Activated effector memory CD4-positive, alpha-beta T cell treated with anti-CD3 and anti-CD28 coated beads, Interleukin-2, amount 50 U/mL, for 16 hours (primary cell): ENCODE measurements around the gene LRFN3.
"Not testable (repeated sequence)": the region's sequence is repeated elsewhere in the genome, so short reads cannot be mapped to it uniquely, and the experiment has no call there.

ENCODE experiments used
- DNase-seq: peaks from one replicate; pipeline ENCODE4 v3.0.0-alpha.2; 2020

LRFN3 gene

DNA sequence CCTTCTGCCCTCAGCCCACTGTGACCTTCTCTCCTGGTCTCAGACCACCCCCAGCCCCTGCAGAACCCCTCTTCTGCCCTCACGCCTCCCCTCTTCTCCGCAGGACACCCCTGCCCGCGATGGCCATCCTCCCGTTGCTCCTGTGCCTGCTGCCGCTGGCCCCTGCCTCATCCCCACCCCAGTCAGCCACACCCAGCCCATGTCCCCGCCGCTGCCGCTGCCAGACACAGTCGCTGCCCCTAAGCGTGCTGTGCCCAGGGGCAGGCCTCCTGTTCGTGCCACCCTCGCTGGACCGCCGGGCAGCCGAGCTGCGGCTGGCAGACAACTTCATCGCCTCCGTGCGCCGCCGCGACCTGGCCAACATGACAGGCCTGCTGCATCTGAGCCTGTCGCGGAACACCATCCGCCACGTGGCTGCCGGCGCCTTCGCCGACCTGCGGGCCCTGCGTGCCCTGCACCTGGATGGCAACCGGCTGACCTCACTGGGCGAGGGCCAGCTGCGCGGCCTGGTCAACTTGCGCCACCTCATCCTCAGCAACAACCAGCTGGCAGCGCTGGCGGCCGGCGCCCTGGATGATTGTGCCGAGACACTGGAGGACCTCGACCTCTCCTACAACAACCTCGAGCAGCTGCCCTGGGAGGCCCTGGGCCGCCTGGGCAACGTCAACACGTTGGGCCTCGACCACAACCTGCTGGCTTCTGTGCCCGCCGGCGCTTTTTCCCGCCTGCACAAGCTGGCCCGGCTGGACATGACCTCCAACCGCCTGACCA lies 3.3 kb downstream of the LRFN3 start:
- no peak for DNase-seq

DNA sequence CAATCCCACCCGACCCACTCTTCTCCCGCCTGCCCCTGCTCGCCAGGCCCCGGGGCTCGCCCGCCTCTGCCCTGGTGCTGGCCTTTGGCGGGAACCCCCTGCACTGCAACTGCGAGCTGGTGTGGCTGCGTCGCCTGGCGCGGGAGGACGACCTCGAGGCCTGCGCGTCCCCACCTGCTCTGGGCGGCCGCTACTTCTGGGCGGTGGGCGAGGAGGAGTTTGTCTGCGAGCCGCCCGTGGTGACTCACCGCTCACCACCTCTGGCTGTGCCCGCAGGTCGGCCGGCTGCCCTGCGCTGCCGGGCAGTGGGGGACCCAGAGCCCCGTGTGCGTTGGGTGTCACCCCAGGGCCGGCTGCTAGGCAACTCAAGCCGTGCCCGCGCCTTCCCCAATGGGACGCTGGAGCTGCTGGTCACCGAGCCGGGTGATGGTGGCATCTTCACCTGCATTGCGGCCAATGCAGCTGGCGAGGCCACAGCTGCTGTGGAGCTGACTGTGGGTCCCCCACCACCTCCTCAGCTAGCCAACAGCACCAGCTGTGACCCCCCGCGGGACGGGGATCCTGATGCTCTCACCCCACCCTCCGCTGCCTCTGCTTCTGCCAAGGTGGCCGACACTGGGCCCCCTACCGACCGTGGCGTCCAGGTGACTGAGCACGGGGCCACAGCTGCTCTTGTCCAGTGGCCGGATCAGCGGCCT lies 4.1 kb downstream of the LRFN3 start:
- DNase-seq = no peak

GRCh38 chr19:35940839-35941238 lies 4.7 kb downstream of the LRFN3 start:
- no peak for DNase-seq

- DNase-seq = no peak
These were observed 6.1 kb downstream of the LRFN3 start for GRCh38 chr19:35942235-35942634.

- DNase-seq = no peak
These were observed 7.4 kb downstream of the LRFN3 start for GRCh38 chr19:35943321-35944301.

DNA sequence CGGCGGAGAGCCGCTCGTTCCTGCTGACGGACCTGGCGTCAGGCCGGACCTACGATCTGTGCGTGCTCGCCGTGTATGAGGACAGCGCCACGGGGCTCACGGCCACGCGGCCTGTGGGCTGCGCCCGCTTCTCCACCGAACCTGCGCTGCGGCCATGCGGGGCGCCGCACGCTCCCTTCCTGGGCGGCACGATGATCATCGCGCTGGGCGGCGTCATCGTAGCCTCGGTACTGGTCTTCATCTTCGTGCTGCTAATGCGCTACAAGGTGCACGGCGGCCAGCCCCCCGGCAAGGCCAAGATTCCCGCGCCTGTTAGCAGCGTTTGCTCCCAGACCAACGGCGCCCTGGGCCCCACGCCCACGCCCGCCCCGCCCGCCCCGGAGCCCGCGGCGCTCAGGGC lies 8.4 kb downstream of the LRFN3 start:
- DNase-seq = no peak

DNA sequence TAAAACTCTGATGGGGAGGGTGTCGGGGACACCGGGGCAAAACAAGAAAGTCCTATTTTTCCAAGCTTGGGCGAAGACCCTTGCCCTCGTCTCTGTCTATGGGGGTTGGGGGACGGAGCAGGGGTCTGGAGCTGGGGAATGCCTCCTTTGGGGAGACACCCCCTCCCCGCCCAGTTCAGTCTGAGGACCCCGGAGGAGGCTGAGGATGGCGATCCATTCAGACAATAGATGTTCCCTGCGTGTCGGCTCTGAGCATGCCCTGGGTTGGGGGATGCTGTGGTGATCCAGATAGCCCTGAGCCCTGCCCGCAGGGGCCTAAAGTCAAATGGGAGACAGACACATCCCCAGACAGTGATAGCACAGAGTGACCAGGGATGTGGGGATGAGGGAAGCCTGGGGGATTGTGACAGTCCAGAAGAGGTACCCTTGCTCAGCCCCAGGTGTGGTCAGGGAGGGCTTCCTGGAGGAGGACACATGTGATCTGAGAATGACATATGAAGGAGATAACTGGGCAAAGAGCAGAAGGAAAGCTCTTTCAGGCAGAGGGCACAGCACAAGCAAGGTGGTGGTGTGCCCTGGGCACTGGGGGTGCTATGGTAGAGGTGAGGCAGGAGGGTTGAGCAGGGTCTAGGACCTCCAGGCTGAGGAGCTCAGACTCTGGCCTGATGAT lies 9.1 kb downstream of the LRFN3 start:
- DNase-seq = no peak

DNA sequence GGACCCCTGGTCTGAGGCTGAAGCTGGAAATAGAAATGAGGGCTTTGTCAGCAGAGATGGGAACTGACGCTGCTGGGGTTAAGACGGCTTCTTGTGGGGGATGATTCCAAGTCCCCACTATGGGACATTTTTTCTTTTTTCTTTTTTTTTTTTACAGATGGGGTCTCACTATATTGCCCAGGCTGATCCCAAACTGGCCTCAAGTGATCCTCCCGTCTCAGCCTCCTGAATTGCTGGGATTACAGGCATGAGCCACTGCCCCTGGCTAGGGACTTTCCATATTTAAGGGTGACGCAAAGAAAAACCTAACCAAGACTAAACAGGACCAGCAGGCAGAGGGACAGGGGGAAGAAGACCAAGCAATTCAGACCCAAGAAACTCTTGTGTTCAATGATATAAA lies 10.0 kb downstream of the LRFN3 start:
- DNase-seq = no peak

DNA sequence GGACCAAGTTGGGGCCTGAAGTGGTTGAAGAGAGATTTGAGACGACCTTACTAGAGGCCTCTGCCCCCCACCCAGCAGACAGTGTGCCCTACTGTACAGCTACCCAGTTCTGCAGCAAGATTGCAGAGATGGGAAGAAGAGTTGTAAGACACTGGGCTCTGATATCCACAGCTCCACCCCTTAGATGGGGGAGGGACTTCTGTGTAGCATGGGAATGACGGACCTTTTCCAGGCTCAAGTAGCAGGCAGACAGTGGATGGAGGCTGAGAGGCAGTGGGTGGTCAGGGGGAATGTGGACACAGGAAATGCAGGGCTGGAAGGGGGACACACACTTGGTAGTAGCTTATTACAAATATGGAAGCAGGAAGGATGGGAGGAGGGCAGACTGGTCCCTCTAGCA lies 13.0 kb downstream of the LRFN3 start:
- DNase-seq = no peak

DNA sequence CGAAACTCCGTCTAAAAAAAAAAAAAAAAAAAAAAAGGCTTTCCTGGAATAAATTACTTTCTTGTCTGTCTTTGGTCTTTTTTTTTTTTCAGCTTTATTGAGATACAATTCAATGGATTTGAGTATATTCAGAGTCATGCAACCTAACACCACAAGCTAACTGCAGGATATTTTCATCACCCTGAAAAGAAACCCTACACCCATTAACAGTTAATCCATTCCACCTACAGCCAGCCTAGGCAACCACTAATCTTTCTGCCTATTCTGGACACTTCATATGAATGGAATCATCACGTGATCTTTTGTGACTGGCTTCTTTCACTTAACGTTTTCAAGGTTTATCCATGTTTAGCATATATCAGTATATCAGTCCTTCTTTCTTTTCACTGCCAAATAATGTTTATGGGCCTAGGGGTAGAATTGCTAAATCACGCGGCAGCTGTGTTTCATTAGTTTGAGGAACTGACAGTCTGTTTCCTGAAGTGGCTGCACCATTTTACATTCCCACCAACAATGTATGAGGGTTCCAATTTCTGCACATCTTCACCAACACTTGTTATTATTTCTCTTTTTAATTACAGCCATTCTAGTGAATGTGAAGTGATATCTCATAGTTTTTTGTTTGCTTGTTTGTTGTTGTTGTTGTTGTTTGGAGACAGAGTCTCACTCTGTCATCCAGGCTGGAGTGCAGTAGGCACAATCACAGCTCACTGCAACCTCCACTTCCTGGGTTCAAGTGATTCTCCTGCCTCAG lies 19.9 kb downstream of the LRFN3 start:
- DNase-seq = no peak

GRCh38 chr19:35957411-35957810 lies 21.2 kb downstream of the LRFN3 start:
- not testable (repeated sequence) for DNase-seq

- DNase-seq = no peak
These were observed 22.5 kb downstream of the LRFN3 start for GRCh38 chr19:35958660-35959039.

DNA sequence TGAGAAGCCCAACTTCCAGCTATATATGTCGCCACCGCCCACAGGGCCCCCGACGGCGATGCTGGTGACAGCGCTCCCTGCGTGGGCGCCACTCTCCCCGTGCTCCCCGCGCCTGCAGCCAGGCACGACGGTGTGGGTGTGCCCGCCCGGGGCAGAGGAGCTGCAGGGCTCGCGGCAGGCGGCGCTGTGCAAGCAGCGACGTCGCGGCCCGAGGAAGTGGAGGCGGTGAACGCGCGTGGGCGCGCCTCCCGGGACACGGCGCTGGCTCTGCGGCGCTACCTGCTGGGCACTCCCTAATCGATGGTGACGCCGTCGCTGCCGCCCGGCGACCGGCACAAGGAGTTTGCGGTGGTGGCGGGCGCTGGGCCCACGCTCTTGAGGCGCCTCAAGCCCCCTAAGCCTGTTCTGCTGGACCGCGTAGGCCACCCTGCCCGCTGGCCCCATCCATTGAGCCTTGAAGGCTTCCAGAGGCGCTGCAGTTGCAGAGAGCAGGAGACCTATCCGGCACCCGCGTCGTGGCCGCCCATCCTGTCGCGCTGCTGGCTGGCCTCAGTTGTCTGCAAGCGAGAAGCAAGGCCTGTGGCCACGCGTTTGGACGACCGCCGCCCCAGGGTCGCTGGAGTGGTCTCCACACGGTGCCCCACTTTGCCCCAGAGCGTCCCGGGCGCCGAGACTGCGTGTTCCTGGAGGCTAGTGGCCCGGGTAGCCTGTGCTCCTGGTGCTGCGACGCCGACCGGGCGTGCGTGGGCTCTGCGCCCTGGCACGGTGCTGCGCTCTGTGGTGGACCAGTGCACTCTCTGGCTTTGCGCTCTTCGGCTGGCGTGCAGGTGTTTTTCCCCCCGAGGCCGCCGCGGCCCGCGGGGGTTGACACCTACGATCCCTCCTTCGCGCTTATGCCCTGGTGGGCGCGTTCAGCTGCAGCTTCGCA lies 23.1 kb downstream of the LRFN3 start:
- peak; percentile 95 for DNase-seq

- DNase-seq = no peak
These were observed 23.8 kb downstream of the LRFN3 start for GRCh38 chr19:35959968-35960320.

DNA sequence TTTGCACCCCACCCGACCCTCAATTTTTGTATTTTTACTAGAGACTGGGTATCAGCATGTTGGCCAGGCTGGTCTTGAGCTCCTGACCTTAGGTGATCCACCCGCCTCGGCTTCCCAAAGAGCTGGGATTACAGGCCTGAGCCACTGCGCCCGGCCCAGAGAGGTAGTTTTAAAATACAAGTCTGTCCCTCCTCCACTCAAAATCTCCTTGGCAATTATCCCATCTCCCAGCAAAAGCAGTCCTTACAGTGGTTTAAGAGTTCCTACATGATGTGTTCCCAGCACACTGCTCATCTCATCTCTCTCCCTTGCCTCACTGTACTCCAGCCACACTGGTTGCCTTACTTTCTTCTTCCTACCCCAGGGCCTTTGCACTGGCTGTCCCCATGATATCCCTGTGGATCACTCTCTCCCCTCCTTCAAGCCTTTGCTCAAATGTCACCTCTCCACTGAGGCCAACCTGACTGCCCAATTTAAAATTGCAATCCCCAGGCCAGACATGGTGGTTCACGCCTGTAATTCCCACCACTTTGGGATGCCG lies 24.3 kb downstream of the LRFN3 start:
- no peak for DNase-seq

DNA sequence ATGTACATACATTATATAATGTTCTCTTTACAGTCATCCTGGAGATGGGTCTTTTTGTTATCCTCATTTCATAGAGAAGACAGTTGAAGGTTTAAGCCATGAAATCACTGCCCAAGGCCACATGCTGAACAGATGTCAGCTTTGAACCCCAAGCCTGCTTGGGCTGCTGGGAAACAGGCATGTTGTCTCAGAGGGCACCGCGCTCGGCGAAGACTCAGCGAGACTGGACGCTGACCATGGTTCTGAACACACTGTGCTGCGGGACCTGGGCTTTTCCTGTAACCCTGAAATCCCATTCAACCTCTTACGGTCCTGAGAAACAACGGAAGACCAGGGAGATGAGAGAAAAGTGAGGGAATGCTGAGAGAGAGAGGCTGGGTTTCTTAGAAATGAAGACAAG lies 27.3 kb downstream of the LRFN3 start:
- DNase-seq = peak; percentile 71

DNA sequence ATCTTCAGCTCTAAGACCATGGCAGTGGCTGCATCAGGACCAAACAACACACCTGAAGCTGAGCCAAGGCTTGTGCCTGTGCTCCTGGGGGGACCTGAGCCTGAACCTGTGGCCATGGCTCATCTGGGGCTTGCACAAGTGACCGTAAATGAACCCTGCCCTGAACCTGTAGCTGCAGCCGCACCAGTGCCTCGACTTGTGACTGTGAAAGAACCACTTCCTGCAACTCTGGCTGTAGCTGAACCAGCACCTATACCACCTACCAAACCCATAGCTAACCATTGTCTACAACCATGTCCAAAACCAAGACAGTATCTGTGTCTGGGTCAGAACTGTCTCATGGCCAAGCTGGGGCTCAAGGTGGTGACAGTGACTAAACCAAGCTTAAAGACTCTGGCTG lies 30.6 kb downstream of the LRFN3 start:
- DNase-seq = no peak

- no peak for DNase-seq
These were observed 37.3 kb downstream of the LRFN3 start for GRCh38 chr19:35973487-35973886.

GRCh38 chr19:35975608-35976214 lies 39.5 kb downstream of the LRFN3 start:
- no peak for DNase-seq
